Measurements from ENCODE around the gene SLC6A7.

GRCh38 chr5:150178262-150178661 lies 11.6 kb upstream of the SLC6A7 start:
- TF ChIP-seq POLR2A (IDR thresholded peaks at IDR 0.05; ENCODE audit: low read depth, low read length) (no peak), TAF1 (IDR thresholded peaks at IDR 0.05; ENCODE audit: borderline replicate concordance, low read depth, low read length) (no peak), POLR2AphosphoS5 (IDR thresholded peaks at IDR 0.05; ENCODE audit: low read depth, low read length) (no peak)

All from GM12892 (cell line).